Lower leg skin (tissue), 3 donors: ENCODE results near the gene KIT.

ENCODE experiments used
- POLR2A ChIP-seq, 2 donors: fragments of 450-650 bp; IDR thresholded peaks; one replicate each; pipeline ENCODE4 v1.6.1; 2016 to 2017; ENCODE audit warnings: antibody characterized with exemption in 2 of 2, mild to moderate bottlenecking in 1 of 2, moderate library complexity in 1 of 2
- TF ChIP-seq, protein P1 (sequence below), 3 donors: fragments of 450-650 bp; IDR thresholded peaks; one replicate each; pipeline ENCODE4 v1.5.1; 2016; ENCODE audit warnings: antibody characterized with exemption in 3 of 3, mild to moderate bottlenecking in 3 of 3, moderate library complexity in 2 of 3

DNA sequence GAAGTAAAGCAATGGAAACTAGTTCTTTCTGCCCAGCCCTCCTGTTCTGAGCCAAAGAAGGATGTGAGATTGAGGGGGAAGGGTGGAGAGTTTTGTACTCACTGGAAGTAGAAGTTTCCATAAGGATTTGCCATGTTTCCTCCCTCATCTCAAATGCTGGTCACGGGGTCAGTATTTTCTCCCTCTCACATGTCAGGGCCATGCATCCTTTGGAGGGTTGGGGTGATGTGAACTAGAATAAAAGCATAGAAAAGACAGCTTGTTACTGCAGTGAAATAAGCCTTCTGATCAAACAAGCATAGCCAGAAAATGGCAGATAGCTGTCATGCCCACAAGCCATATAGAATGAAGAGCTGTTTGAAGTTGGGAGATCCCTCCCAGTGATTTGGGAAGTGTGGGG is 79.7 kb downstream of the KIT start:
- no peak for TF ChIP-seq POLR2A (IDR thresholded peaks at IDR 0.05)
- TF ChIP-seq, protein P1, sequence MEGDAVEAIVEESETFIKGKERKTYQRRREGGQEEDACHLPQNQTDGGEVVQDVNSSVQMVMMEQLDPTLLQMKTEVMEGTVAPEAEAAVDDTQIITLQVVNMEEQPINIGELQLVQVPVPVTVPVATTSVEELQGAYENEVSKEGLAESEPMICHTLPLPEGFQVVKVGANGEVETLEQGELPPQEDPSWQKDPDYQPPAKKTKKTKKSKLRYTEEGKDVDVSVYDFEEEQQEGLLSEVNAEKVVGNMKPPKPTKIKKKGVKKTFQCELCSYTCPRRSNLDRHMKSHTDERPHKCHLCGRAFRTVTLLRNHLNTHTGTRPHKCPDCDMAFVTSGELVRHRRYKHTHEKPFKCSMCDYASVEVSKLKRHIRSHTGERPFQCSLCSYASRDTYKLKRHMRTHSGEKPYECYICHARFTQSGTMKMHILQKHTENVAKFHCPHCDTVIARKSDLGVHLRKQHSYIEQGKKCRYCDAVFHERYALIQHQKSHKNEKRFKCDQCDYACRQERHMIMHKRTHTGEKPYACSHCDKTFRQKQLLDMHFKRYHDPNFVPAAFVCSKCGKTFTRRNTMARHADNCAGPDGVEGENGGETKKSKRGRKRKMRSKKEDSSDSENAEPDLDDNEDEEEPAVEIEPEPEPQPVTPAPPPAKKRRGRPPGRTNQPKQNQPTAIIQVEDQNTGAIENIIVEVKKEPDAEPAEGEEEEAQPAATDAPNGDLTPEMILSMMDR (IDR thresholded peaks at IDR 0.05): no peak
